Vagina (tissue), 2 donors: ENCODE results near the gene KDM3A.

Experiments used
- POLR2A ChIP-seq, 2 donors: fragments of 450-650 bp; IDR thresholded peaks; one replicate each; pipeline ENCODE4 v1.6.1; 2017; ENCODE audit warnings: antibody characterized with exemption in 2 of 2, mild to moderate bottlenecking in 2 of 2, moderate library complexity in 2 of 2
- POLR2AphosphoS5 ChIP-seq, 2 donors: sonication (generic); formaldehyde crosslinking; IDR thresholded peaks; one replicate each; pipeline ENCODE4 v1.9.0; 2017; ENCODE audit warnings: antibody characterized with exemption in 2 of 2, mild to moderate bottlenecking in 2 of 2, low read depth in 1 of 2; ENCODE audit not compliant: insufficient read depth in 1 of 2
- TF ChIP-seq, protein P1 (sequence below), 3 experiments: fragments of 450-650 bp in 2 of 3; fragments of 200-600 bp in 1 of 3; sonication (generic) in 1 of 3; IDR thresholded peaks; one replicate each; pipeline ENCODE4 v1.5.1; 2017 to 2019; ENCODE audit warnings: antibody characterized with exemption in 3 of 3, mild to moderate bottlenecking in 2 of 3, moderate library complexity in 2 of 3

DNA sequence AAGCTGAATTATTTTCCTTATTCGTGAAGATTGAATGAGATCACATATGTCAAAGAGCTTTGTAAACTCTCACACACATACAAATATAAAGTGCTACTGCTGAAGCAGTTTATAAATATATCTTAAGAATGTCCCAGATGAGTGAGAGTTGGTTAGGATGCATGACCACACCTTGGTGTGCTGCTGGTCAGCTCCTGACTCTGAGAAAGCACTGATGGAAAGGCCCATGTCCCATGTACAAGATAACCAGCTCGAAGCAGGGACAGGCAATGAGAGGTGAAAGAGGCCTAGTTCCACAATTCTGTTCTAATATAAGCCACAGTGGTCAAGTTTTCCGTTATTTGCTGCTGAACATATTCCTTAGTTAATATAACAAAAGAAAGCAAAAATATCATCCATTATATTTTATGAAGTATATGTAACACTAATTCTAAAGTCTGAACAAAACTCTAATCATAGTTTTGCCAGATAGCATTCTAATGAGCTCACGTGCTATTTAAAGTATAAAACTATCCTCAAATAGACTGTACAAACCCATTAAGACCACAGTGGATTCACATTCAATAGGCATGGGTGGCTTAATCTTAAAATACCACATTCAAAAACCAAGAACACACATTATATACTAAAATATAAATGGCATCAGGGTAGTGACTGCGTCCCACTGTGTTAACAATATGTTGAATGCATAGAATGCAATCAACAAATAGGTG is 72.9 kb downstream of the KDM3A start:
- TF ChIP-seq, protein P1, sequence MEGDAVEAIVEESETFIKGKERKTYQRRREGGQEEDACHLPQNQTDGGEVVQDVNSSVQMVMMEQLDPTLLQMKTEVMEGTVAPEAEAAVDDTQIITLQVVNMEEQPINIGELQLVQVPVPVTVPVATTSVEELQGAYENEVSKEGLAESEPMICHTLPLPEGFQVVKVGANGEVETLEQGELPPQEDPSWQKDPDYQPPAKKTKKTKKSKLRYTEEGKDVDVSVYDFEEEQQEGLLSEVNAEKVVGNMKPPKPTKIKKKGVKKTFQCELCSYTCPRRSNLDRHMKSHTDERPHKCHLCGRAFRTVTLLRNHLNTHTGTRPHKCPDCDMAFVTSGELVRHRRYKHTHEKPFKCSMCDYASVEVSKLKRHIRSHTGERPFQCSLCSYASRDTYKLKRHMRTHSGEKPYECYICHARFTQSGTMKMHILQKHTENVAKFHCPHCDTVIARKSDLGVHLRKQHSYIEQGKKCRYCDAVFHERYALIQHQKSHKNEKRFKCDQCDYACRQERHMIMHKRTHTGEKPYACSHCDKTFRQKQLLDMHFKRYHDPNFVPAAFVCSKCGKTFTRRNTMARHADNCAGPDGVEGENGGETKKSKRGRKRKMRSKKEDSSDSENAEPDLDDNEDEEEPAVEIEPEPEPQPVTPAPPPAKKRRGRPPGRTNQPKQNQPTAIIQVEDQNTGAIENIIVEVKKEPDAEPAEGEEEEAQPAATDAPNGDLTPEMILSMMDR (IDR thresholded peaks at IDR 0.05), result no peak
- no peak for TF ChIP-seq POLR2A (IDR thresholded peaks at IDR 0.05)
- TF ChIP-seq POLR2AphosphoS5 (IDR thresholded peaks at IDR 0.05; ENCODE audit: insufficient read depth in 1 of 2, low read depth in 1 of 2), result no peak
